GM12892 (cell line): ENCODE data around the gene TENM4.

Source experiments
- POLR2A ChIP-seq: IDR thresholded peaks from 2 replicates; pipeline ENCODE4 v1.6.1; 2011; ENCODE audit warnings: low read depth, low read length, control low read depth
- POLR2AphosphoS5 ChIP-seq: IDR thresholded peaks from 2 replicates; pipeline ENCODE4 v1.6.1; 2011; ENCODE audit warnings: low read depth, low read length, control low read depth

DNA sequence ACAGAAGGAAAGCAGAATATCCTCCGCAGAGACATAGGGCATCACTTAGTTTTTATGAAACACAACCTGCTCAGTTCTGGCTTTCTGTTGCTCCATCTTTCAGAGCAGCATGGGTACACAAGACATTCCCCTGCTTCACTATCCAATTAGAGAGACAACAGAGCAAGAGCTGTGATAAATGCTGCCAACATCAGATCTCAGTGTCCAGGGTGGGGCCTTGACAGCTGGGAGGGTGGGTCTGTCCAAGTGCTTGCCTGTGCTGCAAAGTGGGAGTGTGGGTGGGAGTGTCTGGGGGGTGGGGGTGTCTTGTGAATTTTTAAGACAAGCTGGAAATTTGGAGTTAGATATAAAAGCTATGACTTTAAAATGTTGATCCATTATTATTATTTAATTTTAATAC lies 369.6 kb downstream of the TENM4 start:
- TF ChIP-seq POLR2A = no peak
- no peak for TF ChIP-seq POLR2AphosphoS5
